GM13977 (cell line): ENCODE results near the gene P4HA2.

Source experiments
- DNase-seq: peaks from one replicate; pipeline ENCODE4 v3.0.0; 2012; ENCODE audit warnings: low spot score
- CTCF ChIP-seq: IDR thresholded peaks from 2 replicates; pipeline ENCODE4 v1.5.1; 2012; ENCODE audit warnings: mild to moderate bottlenecking, control low read depth; ENCODE audit not compliant: insufficient read depth; ENCODE audit errors: extremely low read depth, missing control alignments
- in situ Hi-C: fragments of 300-500 bp; cut with MboI; formaldehyde crosslinking; loops from one replicate; pipeline ENCODE4 v1.12.0; 2022; ENCODE audit warnings: low sequenced_read_pairs, low pct_unique_long_range_greater_than_20kb, mixed read lengths, inconsistent platforms; ENCODE audit not compliant: unreplicated experiment

P4HA2 gene

GRCh38 chr5:132206782-132207181 is 20.9 kb downstream of the P4HA2 start:
- DNase-seq = no peak
- in situ Hi-C loops = no loop called here
- no peak for TF ChIP-seq CTCF

- peak; percentile 52 for DNase-seq
These were observed 22.1 kb downstream of the P4HA2 start for GRCh38 chr5:132205385-132206125.

GRCh38 chr5:132204371-132205135 is 23.1 kb downstream of the P4HA2 start:
- no peak for DNase-seq
- TF ChIP-seq CTCF = no peak
- in situ Hi-C loops = no loop called here

More at GRCh38 chr5:132205385-132206125, 22.1 kb downstream of the P4HA2 start:
- in situ Hi-C loops = no loop called here
- TF ChIP-seq CTCF = no peak

- in situ Hi-C loops = no loop called here
- DNase-seq = no peak
- TF ChIP-seq CTCF = no peak
These were observed 23.7 kb downstream of the P4HA2 start for GRCh38 chr5:132203916-132204315.

GRCh38 chr5:132203464-132203818 is 24.2 kb downstream of the P4HA2 start:
- no peak for TF ChIP-seq CTCF
- in situ Hi-C loops = no loop called here
- no peak for DNase-seq

GRCh38 chr5:132202711-132203463 is 24.8 kb downstream of the P4HA2 start:
- TF ChIP-seq CTCF = no peak
- DNase-seq = no peak
- in situ Hi-C loops = no loop called here
